GM12878 (cell line): Measurements from ENCODE around the gene ZBTB22. TPM values are rescaled to one million over a fixed set of nuclear protein-coding genes. Genes with fewer than 3 reads are reported as not detected.

Experiments
- ATAC-seq: fragments of 200-7000 bp; cut with Tn5 transposase; 3 replicates; pipeline ENCODE4 v1.9.1; 2020; ENCODE audit warnings: mild to moderate bottlenecking, moderate library complexity
- BruUV-seq: library from RNA; stranded (reverse); fragments of 400-500 nt; replicated peaks from 2 replicates; lab custom pipeline; 2021; lab: Mats Ljungman, UMichigan
- CTCF ChIA-PET: fragments of 300-600 bp; sonication (Branson Sonifier 250); formaldehyde crosslinking; extraction: SDS; loops from one replicate; lab custom pipeline; 2021; ENCODE audit warnings: inconsistent platforms; lab: Yijun Ruan, JAX
- POLR2A ChIA-PET: fragments of 350-600 bp; formaldehyde crosslinking; extraction: SDS; loops from one replicate; lab custom pipeline; 2021; ENCODE audit warnings: inconsistent platforms; lab: Charles Lee
- RAD21 ChIA-PET: fragments of 300-600 bp; sonication (Branson Sonifier 250); formaldehyde crosslinking; loops from one replicate; lab custom pipeline; 2023; ENCODE audit warnings: antibody characterized with exemption; ENCODE audit not compliant: unreplicated experiment; lab: Charles Lee
- SMC1A ChIA-PET: fragments of 300-600 bp; sonication (Branson Sonifier 250); formaldehyde crosslinking; loops from one replicate; lab custom pipeline; 2023; ENCODE audit not compliant: unreplicated experiment, uncharacterized antibody; lab: Charles Lee
- DNase-seq: peaks from one replicate; pipeline ENCODE4 v3.0.0-alpha.2; 2011; ENCODE audit warnings: low read depth, low spot score
- FAIRE-seq: peaks from 3 replicates; lab custom pipeline; 2011; peaks lifted over from hg19 to GRCh38; lab: Jason Lieb, UNC
- H2AFZ ChIP-seq: 2 replicates; pipeline ENCODE4 v1.6.0; 2011; ENCODE audit warnings: low read depth, low read length, control low read depth; ENCODE audit not compliant: control insufficient read depth
- H3K27ac ChIP-seq: 2 replicates; pipeline ENCODE4 v1.5.1; 2011; ENCODE audit warnings: control low read depth; ENCODE audit not compliant: control insufficient read depth, insufficient read depth
- H3K27me3 ChIP-seq, 2 experiments: replicated peaks in 1 of 2; 2 replicates each; pipeline versions ENCODE4 v1.6.0 to v1.6.1; 2011; ENCODE audit warnings: low read length in 1 of 2; ENCODE audit not compliant: control insufficient read depth in 2 of 2, insufficient read depth in 2 of 2
- H3K36me3 ChIP-seq, 2 experiments: 2 replicates each; pipeline ENCODE4 v1.5.1; 2011; ENCODE audit warnings: low read length in 1 of 2; ENCODE audit not compliant: control insufficient read depth in 2 of 2, insufficient read depth in 2 of 2
- H3K4me1 ChIP-seq: 2 replicates; pipeline ENCODE4 v1.6.1; 2011; ENCODE audit warnings: mild to moderate bottlenecking, low read length, moderate library complexity, mixed read lengths; ENCODE audit not compliant: control insufficient read depth, insufficient read depth
- H3K4me2 ChIP-seq: 2 replicates; pipeline ENCODE4 v1.6.0; 2011; ENCODE audit warnings: control low read depth; ENCODE audit not compliant: control insufficient read depth, insufficient read depth
- H3K4me3 ChIP-seq: fragments of 200-600 bp; sonication (generic); 2 replicates; pipeline ENCODE4 v1.5.1; 2016
- H3K79me2 ChIP-seq: 2 replicates; pipeline ENCODE4 v1.6.0; 2011; ENCODE audit warnings: low read length; ENCODE audit not compliant: control insufficient read depth, insufficient read depth
- H3K9ac ChIP-seq: 2 replicates; pipeline ENCODE4 v1.8.0; 2011; ENCODE audit warnings: low read length, control low read depth, mixed read lengths; ENCODE audit not compliant: control insufficient read depth, insufficient read depth
- H3K9me3 ChIP-seq: replicated peaks from 3 replicates; pipeline ENCODE4 v1.5.1; 2011; ENCODE audit warnings: mild to moderate bottlenecking, low read length; ENCODE audit not compliant: control insufficient read depth, insufficient read depth
- H4K20me1 ChIP-seq: 2 replicates; pipeline ENCODE4 v1.6.0; 2011; ENCODE audit not compliant: control insufficient read depth, insufficient read depth
- ASH2L ChIP-seq: fragments of 300-600, 200-600 bp; sonication (generic); IDR thresholded peaks from 2 replicates; pipeline ENCODE4 v1.6.1; 2017; ENCODE audit warnings: low read depth, mild to moderate bottlenecking, borderline replicate concordance
- ATF3 ChIP-seq: IDR thresholded peaks from 2 replicates; pipeline ENCODE4 v1.6.1; 2011; ENCODE audit warnings: low read depth, mild to moderate bottlenecking, low read length, moderate library complexity, borderline replicate concordance; ENCODE audit errors: extremely low read depth
- CUX1 ChIP-seq: IDR thresholded peaks from 2 replicates; pipeline ENCODE4 v1.6.1; 2012; ENCODE audit warnings: improper control_type of control experiment, low read depth, low read length; ENCODE audit not compliant: insufficient replicate concordance
- FOS ChIP-seq: IDR thresholded peaks from 3 replicates; pipeline ENCODE4 v1.6.1; 2011; ENCODE audit warnings: borderline replicate concordance; ENCODE audit not compliant: insufficient read length; ENCODE audit errors: extremely low read depth
- FOXM1 ChIP-seq: IDR thresholded peaks from 2 replicates; pipeline ENCODE4 v1.6.1; 2012; ENCODE audit warnings: low read depth, mild to moderate bottlenecking, inconsistent platforms, low read length, moderate library complexity
- HDAC2 ChIP-seq: fragments of 200-600 bp; sonication (generic); IDR thresholded peaks from 2 replicates; pipeline ENCODE4 v1.6.1; 2017
- HSF1 ChIP-seq: fragments of 150-350 bp; IDR thresholded peaks from 2 replicates; pipeline ENCODE4 v1.6.1; 2014; ENCODE audit warnings: mild to moderate bottlenecking, low read depth, low read length
- MTA2 ChIP-seq: fragments of 450-650 bp; IDR thresholded peaks from 2 replicates; pipeline ENCODE4 v1.6.1; 2016; ENCODE audit warnings: low read depth, mild to moderate bottlenecking, moderate library complexity
- NKRF ChIP-seq: fragments of 450-650 bp; conservative IDR thresholded peaks from 2 replicates; pipeline ENCODE4 v1.6.1; 2017; ENCODE audit warnings: mild to moderate bottlenecking, moderate library complexity
- NR2C2 ChIP-seq: IDR thresholded peaks from 2 replicates; pipeline ENCODE4 v1.6.1; 2011; ENCODE audit warnings: borderline replicate concordance, low read depth; ENCODE audit not compliant: control insufficient read depth, insufficient read length
- SIX5 ChIP-seq: IDR thresholded peaks from 2 replicates; pipeline ENCODE4 v1.6.1; 2011; ENCODE audit warnings: mild to moderate bottlenecking, low read depth, low read length, moderate library complexity; ENCODE audit not compliant: severe bottlenecking
- SP1 ChIP-seq: IDR thresholded peaks from one replicate; pipeline ENCODE4 v1.6.1; 2011; ENCODE audit warnings: low read depth, low read length
- STAT1 ChIP-seq: fragments of 450-650 bp; conservative IDR thresholded peaks from 2 replicates; pipeline ENCODE4 v1.6.1; 2014; ENCODE audit warnings: antibody characterized with exemption, mild to moderate bottlenecking
- TAF1 ChIP-seq: IDR thresholded peaks from 2 replicates; pipeline ENCODE4 v1.6.1; 2011; ENCODE audit warnings: mild to moderate bottlenecking, low read depth, low read length, borderline replicate concordance
- ZNF384 ChIP-seq: IDR thresholded peaks from 2 replicates; pipeline ENCODE4 v1.6.1; 2012; ENCODE audit warnings: low read depth, mild to moderate bottlenecking, low read length, improper control_type of control experiment, borderline replicate concordance
- WGBS: methylation state at CpG from one replicate; pipeline ENCODE4 v1.1.6; 2016; ENCODE audit warnings: low lambda C conversion rate; ENCODE audit not compliant: insufficient replicate concordance, insufficient coverage; ENCODE audit errors: missing lambda C conversion rate; 5-methylcytosine and 5-hydroxymethylcytosine counted together
- in situ Hi-C: fragments of 300-500 bp; cut with MboI; formaldehyde crosslinking; loops from 9 replicates; pipeline ENCODE4 v1.14.3; 2018; ENCODE audit warnings: mixed read lengths
- intact Hi-C: fragments of 100-400 bp; cut with micrococcal nuclease; formaldehyde crosslinking; loops from one replicate; pipeline ENCODE4 v1.14.2; 2022; ENCODE audit not compliant: unreplicated experiment
- polyA plus RNA-seq, 11 experiments: library from polyadenylated mRNA; depleted of rRNA in 4 of 11; unstranded in 6 of 11; stranded (reverse) in 5 of 11; fragments of >200 nt; fragmentation: Nextera tagmentation in 4 of 11; fragmentation: Illumina TruSeq in 1 of 11; extraction: Ambion mirVana in 4 of 11; extraction: Trizol in 1 of 11; gene quantifications; 1 replicate in 1 of 11; 2 replicates in 10 of 11; pipeline versions ENCODE4 v1.2.1 to v1.2.3, GENCODE V29; 2011 to 2016; ENCODE audit warnings: inconsistent platforms in 2 of 11, missing spikeins in 2 of 11, low read depth in 1 of 11
- total RNA-seq, 4 experiments: library from RNA; depleted of rRNA in 3 of 4; stranded (reverse); fragments of >200 nt in 3 of 4; fragmentation: Illumina TruSeq in 1 of 4; extraction: Trizol in 1 of 4; gene quantifications; 2 replicates each; pipeline versions ENCODE4 v1.2.1 to v1.2.3, GENCODE V29; 2013 to 2021

Gene ZBTB22
- total and polyA plus RNA-seq, 10 of the 15 experiments (the other 5 are each of a cell fraction or from before 2014, with no cell fraction given), result 0.11 to 9.9 (median 4.8) TPM

- ChIA-PET CTCF (interaction anchor here (1.7 to 3.9 kb wide), 3 partner anchors 30 to 152 kb away, joined by 3 to 22 read pairs (median 5); no protein-coding TSS in a partner anchor), POLR2A (interaction anchor here (3.4 to 3.9 kb wide), 2 partner anchors 10 to 18 kb away, joined by 19 to 38 read pairs; partner anchors contain the start of genes PFDN6 and WDR46), RAD21 (no interaction called here), SMC1A (interaction anchor here (3.6 kb wide), 1 partner anchor 10 kb away, joined by 25 read pairs; the partner anchor contains the start of genes PFDN6 and WDR46)
- Histone ChIP-seq H3K36me3 (peaks cover 25 to 29% of the 10 kb centered on the region in 2 experiments), H3K4me2 (no peak overlapping the region), H3K9me3 (no peaks in the 10 kb centered on the region), H3K27ac (no peak overlapping the region), H3K79me2 (peaks cover 31% of the 10 kb centered on the region), H3K27me3 (no peaks in the 10 kb centered on the region), H3K4me1 (peaks cover 22% of the 10 kb centered on the region), H4K20me1 (peaks cover 6% of the 10 kb centered on the region), H3K4me3 (no peak overlapping the region), H2AFZ (no peak overlapping the region), H3K9ac (no peak overlapping the region)
- FAIRE-seq (no peak), DNase-seq (no peak), ATAC-seq (no peak)
- WGBS, result 88% methylated on average over 13 of the region's 13 CpGs
- in situ Hi-C loops (no loop called here), intact Hi-C loops (loop anchor here (5.0 kb wide), 1 partner anchor 113 kb away; the partner anchor contains the start of gene KIFC1)
- no TSS peak for BruUV-seq
- TF ChIP-seq MTA2 (no peak), SIX5 (no peak), FOXM1 (no peak), CUX1 (no peak), STAT1 (no peak), HDAC2 (no peak), NKRF (no peak), ASH2L (no peak), SP1 (no peak), FOS (no peak), HSF1 (no peak), ATF3 (no peak), NR2C2 (no peak), ZNF384 (no peak), TAF1 (no peak)
Observed at GRCh38 chr6:33279257-33279695, 38.3 kb downstream of the ZBTB22 start.
